Endometrium (tissue), 2 donors: Measurements from ENCODE around the gene LAMA5.

ENCODE experiments used
- FAIRE-seq: peaks from 2 replicates; lab custom pipeline; 2012; peaks lifted over from hg19 to GRCh38; lab: Jason Lieb, UNC
- donor health status: control.
- donor health status: control.

Gene LAMA5

DNA sequence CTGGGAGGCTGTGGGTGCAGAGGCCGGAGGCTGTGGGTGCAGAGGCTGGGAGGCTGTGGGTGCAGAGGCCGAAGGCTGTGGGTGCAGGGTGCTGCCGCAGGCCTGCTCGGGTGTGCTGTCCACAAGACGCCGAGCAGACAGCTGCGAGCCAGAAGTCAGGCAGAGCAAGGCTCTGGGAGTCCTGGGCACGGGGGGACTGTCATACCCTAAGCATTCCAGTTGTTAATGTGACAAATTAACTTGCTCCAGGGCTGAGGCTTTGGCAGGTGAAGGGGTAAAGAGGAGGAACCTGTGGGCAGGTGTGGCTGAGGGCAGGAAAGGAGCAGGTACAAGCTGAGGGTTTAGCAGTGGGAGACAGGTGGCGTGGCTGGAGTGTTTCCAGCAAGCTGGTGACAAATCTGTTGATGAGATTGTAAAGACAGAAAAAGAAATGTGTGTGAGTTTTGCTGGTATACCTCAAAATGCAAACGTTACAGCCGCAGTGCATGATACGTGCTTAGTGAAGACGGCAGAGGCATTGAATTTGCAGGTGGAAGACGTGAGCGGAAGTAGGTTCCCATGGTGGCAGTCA is 78.5 kb downstream of the LAMA5 start:
- FAIRE-seq, result no peak

DNA sequence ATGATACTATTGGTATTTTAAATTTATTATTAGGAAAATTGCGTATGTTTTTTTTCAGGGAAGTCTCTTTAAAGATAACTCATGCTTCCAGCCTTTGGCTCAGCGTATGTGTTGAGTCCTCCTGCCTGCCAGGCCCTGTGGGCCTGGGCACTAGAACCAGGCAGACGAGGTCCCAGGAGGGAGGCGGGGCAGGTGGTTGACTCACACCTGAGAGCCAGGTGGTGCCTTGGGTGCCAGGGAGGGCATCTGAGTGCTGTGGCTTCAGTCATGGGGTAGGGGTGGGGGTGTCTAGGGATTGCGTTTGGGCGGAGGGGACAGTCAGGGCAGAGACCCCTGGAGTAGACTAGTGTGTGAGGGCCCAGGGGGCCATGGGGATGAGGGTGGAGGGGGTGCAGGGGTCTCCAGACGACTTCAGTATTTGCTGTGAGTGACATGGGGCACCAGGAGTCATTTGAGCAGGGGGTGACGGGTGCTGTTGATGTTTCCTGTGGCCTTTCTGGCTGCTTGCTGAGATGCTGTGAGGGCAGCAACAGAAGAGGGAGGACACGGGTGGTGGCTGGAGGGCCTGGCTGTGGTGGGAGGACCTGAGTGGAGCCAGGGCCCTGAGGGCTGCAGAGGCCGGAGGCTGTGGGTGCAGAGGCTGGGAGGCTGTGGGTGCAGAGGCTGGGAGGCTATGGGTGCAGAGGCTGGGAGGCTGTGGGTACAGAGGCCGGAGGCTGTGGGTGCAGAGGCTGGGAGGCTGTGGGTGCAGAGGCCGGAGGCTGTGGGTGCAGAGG is 79.2 kb downstream of the LAMA5 start:
- FAIRE-seq, result no peak

GRCh38 chr20:62287129-62287528 is 80.0 kb downstream of the LAMA5 start:
- FAIRE-seq, result no peak

DNA sequence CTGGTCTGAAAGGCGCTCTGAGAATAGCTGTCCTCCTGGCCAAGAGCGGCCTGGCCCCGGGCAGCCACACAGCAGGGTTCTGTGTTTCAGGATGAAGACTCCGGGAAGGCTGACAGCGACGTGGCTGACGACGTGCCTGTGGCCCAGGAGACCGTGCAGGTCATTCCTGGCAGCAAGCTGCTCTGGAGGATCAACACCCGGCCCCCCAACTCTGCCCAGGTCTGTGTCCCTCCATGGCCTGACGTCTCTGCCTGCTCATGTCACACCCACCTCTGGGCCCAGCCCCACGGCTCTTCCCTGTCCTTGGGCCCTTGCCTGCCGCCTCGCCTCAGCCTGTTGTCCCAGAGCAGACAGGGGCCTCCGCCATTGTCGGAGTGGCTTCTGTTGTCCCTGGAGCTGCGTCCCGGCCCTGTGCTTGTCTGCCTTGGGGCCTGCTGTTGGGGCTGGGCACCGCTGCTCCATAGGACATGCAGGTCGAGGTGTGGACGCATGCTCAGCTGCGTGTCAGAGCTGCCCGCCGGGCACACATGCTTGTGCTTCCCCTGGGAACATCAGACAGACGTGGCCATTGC is 80.5 kb downstream of the LAMA5 start:
- no peak for FAIRE-seq

DNA sequence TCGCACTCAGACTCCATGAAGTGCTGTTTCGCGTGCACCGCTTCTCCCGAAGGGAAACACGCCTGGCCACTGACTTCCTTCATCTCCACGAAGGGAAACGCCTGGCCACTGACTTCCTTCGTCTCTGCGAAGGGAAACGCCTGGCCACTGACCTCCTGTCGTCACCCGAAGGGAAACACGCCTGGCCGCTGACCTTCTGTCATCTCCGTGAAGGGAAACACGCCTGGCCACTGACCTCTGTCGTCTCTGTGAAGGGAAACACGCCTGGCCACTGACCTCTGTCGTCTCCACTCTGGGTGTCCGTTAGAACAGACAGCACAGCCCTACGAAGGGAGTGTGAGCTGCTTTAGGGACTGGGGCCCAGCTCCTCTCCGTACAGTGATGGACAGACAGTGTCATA is 81.4 kb downstream of the LAMA5 start:
- FAIRE-seq, result no peak

GRCh38 chr20:62285151-62285550 is 82.0 kb downstream of the LAMA5 start:
- no peak for FAIRE-seq

GRCh38 chr20:62284448-62284847 is 82.7 kb downstream of the LAMA5 start:
- FAIRE-seq, result no peak

DNA sequence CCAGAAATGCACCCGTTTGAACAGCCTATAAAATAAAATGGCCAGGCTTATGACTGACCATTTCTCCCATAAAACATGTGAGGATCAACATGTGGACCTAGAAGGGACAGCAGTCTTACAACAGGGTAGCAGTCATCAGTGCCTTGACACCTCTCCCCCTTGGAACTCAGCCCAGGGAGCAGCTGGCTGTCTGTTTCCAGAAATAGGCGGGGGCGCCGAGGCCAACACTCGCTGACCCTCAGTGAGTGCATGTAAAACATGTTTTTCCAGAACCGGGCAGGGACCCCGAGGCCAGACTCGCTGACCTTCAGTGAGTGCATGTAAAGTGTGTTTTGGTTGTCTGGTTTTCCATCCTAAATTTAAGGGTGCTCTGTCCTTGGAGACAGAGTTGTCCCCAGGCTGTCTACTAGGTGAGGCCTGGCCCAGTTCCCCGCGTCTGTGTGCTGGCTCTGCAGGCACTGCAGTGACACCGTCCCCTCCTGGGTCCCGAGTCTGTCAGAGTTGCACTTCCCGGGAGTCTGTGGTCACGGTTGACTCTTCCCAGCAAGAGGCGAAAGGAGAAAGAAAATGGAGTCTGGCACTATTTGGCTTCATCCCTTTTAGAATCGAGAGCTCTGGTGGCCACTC is 84.1 kb downstream of the LAMA5 start:
- FAIRE-seq, result no peak

- FAIRE-seq, result no peak
Measured at GRCh38 chr20:62282103-62282502, 85.0 kb downstream of the LAMA5 start.

GRCh38 chr20:62281161-62281933 is 85.8 kb downstream of the LAMA5 start:
- no peak for FAIRE-seq

DNA sequence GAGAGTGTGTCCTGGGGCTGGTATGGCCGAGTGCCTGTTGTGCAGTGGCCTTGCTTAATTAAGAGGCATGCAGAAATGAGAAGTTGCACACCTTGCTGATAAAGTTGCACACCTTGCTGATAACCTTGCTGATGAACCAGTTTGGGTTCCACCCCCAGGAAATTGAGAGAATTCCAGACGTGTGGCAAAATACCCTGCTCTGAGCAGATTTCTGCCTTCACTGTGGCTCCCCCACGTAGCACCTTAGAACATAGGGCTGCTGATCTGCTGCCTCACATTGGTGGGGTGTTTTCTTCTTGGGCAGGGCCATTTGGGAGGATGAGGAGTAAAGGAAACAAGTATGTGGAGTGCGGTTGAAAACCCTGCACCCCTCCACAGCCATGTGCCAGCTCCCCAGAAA is 86.8 kb downstream of the LAMA5 start:
- no peak for FAIRE-seq

- no peak for FAIRE-seq
Measured at GRCh38 chr20:62277253-62277652, 89.9 kb downstream of the LAMA5 start.

DNA sequence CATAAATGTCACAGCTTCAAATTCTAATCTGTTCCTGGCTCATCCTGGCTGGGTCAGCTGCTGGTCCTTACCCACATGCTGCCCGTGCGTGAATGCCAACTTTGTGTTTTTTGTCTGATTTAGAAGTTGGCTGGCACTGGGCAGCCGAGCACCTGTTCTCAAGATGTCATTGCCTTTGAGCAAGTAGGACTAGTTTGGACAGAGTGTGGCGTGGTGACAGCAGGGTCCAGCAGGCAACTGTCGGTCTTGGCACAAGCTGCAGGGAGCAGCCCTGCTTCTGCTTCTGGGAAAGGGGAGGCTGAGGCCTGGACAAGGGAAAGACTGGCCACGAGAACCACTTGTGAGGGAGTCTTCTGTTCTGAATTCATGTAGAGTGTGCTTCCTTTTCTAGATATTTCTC is 90.7 kb downstream of the LAMA5 start:
- no peak for FAIRE-seq

- no peak for FAIRE-seq
Measured at GRCh38 chr20:62275219-62275618, 91.9 kb downstream of the LAMA5 start.

- no peak for FAIRE-seq
Measured at GRCh38 chr20:62274332-62274950, 92.7 kb downstream of the LAMA5 start.

DNA sequence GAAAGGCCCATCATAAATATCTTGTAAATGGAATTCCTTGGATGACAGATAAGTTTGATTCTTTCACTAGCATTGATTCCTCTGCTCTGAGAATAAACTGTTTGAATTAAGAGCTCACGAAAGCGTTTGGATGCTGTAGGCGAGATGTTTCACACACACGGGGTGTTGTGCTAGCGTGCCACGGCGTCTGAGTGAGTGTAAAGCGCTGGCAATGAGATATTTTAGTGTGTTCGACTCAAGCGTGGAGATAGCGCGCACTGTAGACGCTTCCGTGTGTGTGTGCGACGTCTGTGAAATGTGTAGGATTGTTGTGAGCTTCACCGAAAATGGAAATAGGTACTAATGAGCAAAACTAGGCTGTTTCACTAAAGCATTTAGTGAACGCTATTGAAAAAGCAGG is 93.7 kb downstream of the LAMA5 start:
- no peak for FAIRE-seq

- no peak for FAIRE-seq
Measured at GRCh38 chr20:62272200-62272599, 94.9 kb downstream of the LAMA5 start.

GRCh38 chr20:62269871-62270270 is 97.2 kb downstream of the LAMA5 start:
- FAIRE-seq, result no peak

- no peak for FAIRE-seq
Measured at GRCh38 chr20:62269378-62269777, 97.7 kb downstream of the LAMA5 start.

DNA sequence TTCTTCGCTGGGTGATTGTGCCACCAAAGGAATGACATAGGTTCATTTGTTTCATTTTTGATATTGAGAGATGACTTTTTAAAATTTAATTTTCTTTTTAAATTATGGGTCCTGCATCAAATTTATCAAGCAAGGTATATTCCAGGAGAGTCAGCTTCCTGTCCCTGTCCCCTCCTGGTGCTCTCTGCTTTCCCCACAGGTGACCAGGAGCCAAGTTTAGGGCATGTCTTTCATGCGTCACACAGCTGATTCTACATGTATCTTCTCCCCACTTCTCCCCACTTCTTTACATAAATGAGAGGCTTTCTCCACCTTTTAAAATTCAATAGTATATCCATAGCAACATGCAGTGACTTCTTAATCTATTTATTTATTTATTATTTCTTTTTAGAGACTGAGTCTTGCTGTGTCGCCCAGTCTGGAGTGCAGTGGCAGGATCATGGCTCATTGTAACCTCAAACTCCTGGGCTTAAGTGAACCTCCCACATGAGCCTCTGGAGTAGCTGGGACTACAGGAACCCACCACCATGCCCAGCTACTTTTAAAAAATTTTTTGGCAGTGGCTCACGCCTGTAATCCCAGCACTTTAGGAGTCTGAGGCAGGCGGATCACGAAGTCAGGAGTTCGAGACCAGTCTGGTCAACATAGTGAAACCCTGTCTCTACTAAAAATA is 98.7 kb downstream of the LAMA5 start:
- no peak for FAIRE-seq

- no peak for FAIRE-seq
Measured at GRCh38 chr20:62267543-62267942, 99.6 kb downstream of the LAMA5 start.
